HCT116 (cell line): ENCODE results near the gene PCLO. TPM values are rescaled to one million over a fixed set of nuclear protein-coding genes. Genes with fewer than 3 reads are reported as not detected.

Experiments used
- ATAC-seq: fragments of 200-7000 bp; cut with Tn5 transposase; 2 replicates; pipeline ENCODE4 v1.9.1; 2020; ENCODE audit warnings: mild to moderate bottlenecking, moderate library complexity
- BruUV-seq: library from RNA; stranded (reverse); fragments of 400-500 nt; replicated peaks from 2 replicates; lab custom pipeline; 2021; lab: Mats Ljungman, UMichigan
- CTCF ChIA-PET: fragments of 300-600 bp; sonication (Branson Sonifier 250); formaldehyde crosslinking; loops from one replicate; lab custom pipeline; 2021; ENCODE audit warnings: antibody characterized with exemption; lab: Charles Lee
- POLR2A ChIA-PET: fragments of 300-600, 350-600 bp; sonication (Branson Sonifier 250); formaldehyde crosslinking; loops from one replicate; lab custom pipeline; 2021; ENCODE audit warnings: antibody characterized with exemption; lab: Charles Lee
- RAD21 ChIA-PET, 2 experiments: fragments of 300-600 bp; sonication (Branson Sonifier 250); formaldehyde crosslinking; loops; one replicate each; lab custom pipeline; 2023; ENCODE audit warnings: low total read pairs in 2 of 2; ENCODE audit not compliant: uncharacterized antibody in 2 of 2, unreplicated experiment in 2 of 2, low non-redundant PET in 1 of 2; lab: Charles Lee
- DNase-seq: peaks from one replicate; pipeline ENCODE4 v3.0.0-alpha.2; 2010; ENCODE audit warnings: low read depth, low spot score
- H2AFZ ChIP-seq: fragments of 200-600 bp; shearing (Covaris generic), sonication (generic); 2 replicates; pipeline ENCODE4 v1.6.1; 2017; ENCODE audit warnings: low read depth, mixed run types, mixed read lengths, antibody characterized with exemption, low read length; ENCODE audit not compliant: poor library complexity, severe bottlenecking
- H3K27ac ChIP-seq: 2 replicates; pipeline ENCODE4 v1.5.1; 2012; ENCODE audit warnings: low read depth, low read length
- H3K27me3 ChIP-seq: fragments of 200-600 bp; sonication (generic); 2 replicates; pipeline ENCODE4 v1.6.1; 2016; ENCODE audit warnings: mixed run types, low read length, mixed read lengths; ENCODE audit not compliant: insufficient read depth
- H3K36me3 ChIP-seq, 2 experiments: fragments of 200-500 bp in 1 of 2; fragments of 200-600 bp in 1 of 2; sonication (Bioruptor generic) in 1 of 2; sonication (generic) in 1 of 2; 2 replicates each; pipeline versions ENCODE4 v1.5.1 to v1.6.1; 2014 to 2016; ENCODE audit warnings: low read length in 2 of 2, inconsistent platforms in 1 of 2, mixed read lengths in 1 of 2, mixed run types in 1 of 2; ENCODE audit not compliant: insufficient read depth in 2 of 2, control insufficient read depth in 1 of 2
- H3K4me1 ChIP-seq, 2 experiments: fragments of 200-600 bp in 1 of 2; sonication (generic) in 1 of 2; 2 replicates each; pipeline versions ENCODE4 v1.5.1 to v1.6.1; 2012 to 2017; ENCODE audit warnings: low read length in 2 of 2, inconsistent platforms in 1 of 2, mild to moderate bottlenecking in 1 of 2, mixed read lengths in 1 of 2, mixed run types in 1 of 2, moderate library complexity in 1 of 2; ENCODE audit not compliant: insufficient read depth in 2 of 2, control insufficient read depth in 1 of 2
- H3K4me2 ChIP-seq: fragments of 200-600 bp; sonication (generic); 2 replicates; pipeline ENCODE4 v1.6.1; 2017; ENCODE audit warnings: mixed run types, low read length, mixed read lengths
- H3K4me3 ChIP-seq, 2 experiments: fragments of 200-600 bp in 1 of 2; sonication (generic) in 1 of 2; replicated peaks in 1 of 2; 2 replicates each; pipeline ENCODE4 v1.5.1; 2011 to 2016; ENCODE audit warnings: low read length in 2 of 2, control low read depth in 1 of 2, low read depth in 1 of 2, mild to moderate bottlenecking in 1 of 2, mixed read lengths in 1 of 2, mixed run types in 1 of 2
- H3K79me2 ChIP-seq: fragments of 200-600 bp; sonication (generic); 2 replicates; pipeline ENCODE4 v1.6.1; 2017; ENCODE audit warnings: mild to moderate bottlenecking, mixed run types, low read length, moderate library complexity, mixed read lengths; ENCODE audit not compliant: insufficient read depth
- H3K9ac ChIP-seq: fragments of 200-600 bp; sonication (generic); 2 replicates; pipeline ENCODE4 v1.6.1; 2016; ENCODE audit warnings: low read length, mixed read lengths
- H3K9me2 ChIP-seq: fragments of 200-600 bp; sonication (generic), shearing (Covaris generic); 2 replicates; pipeline ENCODE4 v1.6.1; 2017; ENCODE audit warnings: mixed run types, mild to moderate bottlenecking, moderate library complexity; ENCODE audit not compliant: insufficient read depth
- H3K9me3 ChIP-seq, 2 experiments: fragments of 200-500 bp in 1 of 2; fragments of 200-600 bp in 1 of 2; sonication (Bioruptor generic) in 1 of 2; sonication (generic) in 1 of 2; 2 replicates each; pipeline ENCODE4 v1.6.1; 2014 to 2017; ENCODE audit warnings: low read length in 2 of 2, mixed read lengths in 2 of 2, inconsistent platforms in 1 of 2, low read depth in 1 of 2, mild to moderate bottlenecking in 1 of 2, mixed run types in 1 of 2, moderate library complexity in 1 of 2; ENCODE audit not compliant: control insufficient read depth in 1 of 2, insufficient read depth in 1 of 2
- H4K20me1 ChIP-seq: fragments of 200-600 bp; sonication (generic), shearing (Covaris generic); 2 replicates; pipeline ENCODE4 v1.6.1; 2017; ENCODE audit warnings: mixed run types, mild to moderate bottlenecking, moderate library complexity; ENCODE audit not compliant: insufficient read depth
- CBX3 ChIP-seq: IDR thresholded peaks from 2 replicates; pipeline ENCODE4 v1.6.1; 2012; ENCODE audit warnings: low read depth
- FOSL1 ChIP-seq: IDR thresholded peaks from 2 replicates; pipeline ENCODE4 v1.6.1; 2012; ENCODE audit warnings: low read depth
- TCF7L2 ChIP-seq: IDR thresholded peaks from 2 replicates; pipeline ENCODE4 v1.7.0; 2011; ENCODE audit warnings: borderline replicate concordance, inconsistent platforms; ENCODE audit not compliant: insufficient read depth, insufficient read length; ENCODE audit errors: extremely low read depth
- intact Hi-C: fragments of 100-400 bp; cut with micrococcal nuclease; formaldehyde crosslinking; loops from 2 replicates; pipeline ENCODE4 v1.10.0; 2022
- total RNA-seq: library from RNA; stranded (reverse); gene quantifications from one replicate; pipeline ENCODE4 v1.2.1, GENCODE V29; 2021; ENCODE audit not compliant: unreplicated experiment
- TF ChIP-seq, protein P1 (sequence below), 3 experiments: fragments of 200-600 bp in 1 of 3; sonication (generic) in 1 of 3; IDR thresholded peaks in 2 of 3; conservative IDR thresholded peaks in 1 of 3; 2 replicates each; pipeline ENCODE4 v1.5.1; 2012 to 2017; ENCODE audit warnings: low read depth in 2 of 3, low read length in 2 of 3, antibody characterized with exemption in 1 of 3, borderline replicate concordance in 1 of 3, control low read depth in 1 of 3, mild to moderate bottlenecking in 1 of 3, mixed read lengths in 1 of 3, mixed run types in 1 of 3, moderate library complexity in 1 of 3; ENCODE audit not compliant: insufficient read depth in 1 of 3

PCLO gene
- total RNA-seq, 1 experiment from 2014 or later: 2.4 TPM

DNA sequence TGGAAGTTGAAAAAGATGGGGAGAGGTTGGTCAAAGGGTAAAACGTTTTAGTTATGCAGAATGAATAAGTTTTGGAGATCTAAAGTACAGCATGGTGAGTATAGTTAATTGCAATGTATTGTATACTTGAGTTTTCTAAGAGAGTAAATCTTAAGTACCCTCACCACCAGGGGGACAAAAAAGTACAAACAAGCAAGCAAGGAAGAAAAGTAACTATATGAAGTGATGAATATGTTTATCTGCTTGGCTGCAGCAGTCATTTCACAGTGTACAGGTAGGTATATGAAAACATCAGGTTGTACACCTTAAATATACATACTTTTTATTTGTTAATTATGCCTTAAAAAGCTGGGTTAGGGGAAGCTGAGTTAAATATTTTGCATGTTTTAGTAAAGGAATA, 157.3 kb downstream of the PCLO start:
- ATAC-seq: no peak
- no peaks in the 10 kb centered on the region for H3K79me2 ChIP-seq
- H3K27ac ChIP-seq: no peak overlapping the region
- no peaks in the 10 kb centered on the region for H3K9me3 ChIP-seq
- H3K9ac ChIP-seq: no peak overlapping the region
- BruUV-seq: no TSS peak
- H3K9me2 ChIP-seq: no peaks in the 10 kb centered on the region
- H3K4me3 ChIP-seq: no peak overlapping the region
- RAD21 ChIA-PET: no interaction called here
- no peaks in the 10 kb centered on the region for H3K4me1 ChIP-seq
- no peak overlapping the region for H2AFZ ChIP-seq
- H3K4me2 ChIP-seq: no peak overlapping the region
- H4K20me1 ChIP-seq: no peaks in the 10 kb centered on the region
- intact Hi-C loops: no loop called here
- no peak for TF ChIP-seq TCF7L2
- TF ChIP-seq, protein P1, sequence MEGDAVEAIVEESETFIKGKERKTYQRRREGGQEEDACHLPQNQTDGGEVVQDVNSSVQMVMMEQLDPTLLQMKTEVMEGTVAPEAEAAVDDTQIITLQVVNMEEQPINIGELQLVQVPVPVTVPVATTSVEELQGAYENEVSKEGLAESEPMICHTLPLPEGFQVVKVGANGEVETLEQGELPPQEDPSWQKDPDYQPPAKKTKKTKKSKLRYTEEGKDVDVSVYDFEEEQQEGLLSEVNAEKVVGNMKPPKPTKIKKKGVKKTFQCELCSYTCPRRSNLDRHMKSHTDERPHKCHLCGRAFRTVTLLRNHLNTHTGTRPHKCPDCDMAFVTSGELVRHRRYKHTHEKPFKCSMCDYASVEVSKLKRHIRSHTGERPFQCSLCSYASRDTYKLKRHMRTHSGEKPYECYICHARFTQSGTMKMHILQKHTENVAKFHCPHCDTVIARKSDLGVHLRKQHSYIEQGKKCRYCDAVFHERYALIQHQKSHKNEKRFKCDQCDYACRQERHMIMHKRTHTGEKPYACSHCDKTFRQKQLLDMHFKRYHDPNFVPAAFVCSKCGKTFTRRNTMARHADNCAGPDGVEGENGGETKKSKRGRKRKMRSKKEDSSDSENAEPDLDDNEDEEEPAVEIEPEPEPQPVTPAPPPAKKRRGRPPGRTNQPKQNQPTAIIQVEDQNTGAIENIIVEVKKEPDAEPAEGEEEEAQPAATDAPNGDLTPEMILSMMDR (IDR thresholded peaks at IDR 0.05 in 2 of 3, conservative IDR thresholded peaks at IDR 0.05 in 1 of 3; ENCODE audit: borderline replicate concordance in 1 of 3, insufficient read depth in 1 of 3, low read depth in 2 of 3, low read length in 2 of 3): peak in 2 of 3 experiments; percentile 25 to 48; a peak in 3 of 6 replicates
- DNase-seq: peak; percentile 7
- H3K27me3 ChIP-seq: no peaks in the 10 kb centered on the region
- H3K36me3 ChIP-seq: no peaks in the 10 kb centered on the region
- CTCF ChIA-PET: interaction anchor here (0.9 kb wide), 1 partner anchor 67 kb away, joined by 3 read pairs; no protein-coding TSS in a partner anchor
- POLR2A ChIA-PET: no interaction called here

DNA sequence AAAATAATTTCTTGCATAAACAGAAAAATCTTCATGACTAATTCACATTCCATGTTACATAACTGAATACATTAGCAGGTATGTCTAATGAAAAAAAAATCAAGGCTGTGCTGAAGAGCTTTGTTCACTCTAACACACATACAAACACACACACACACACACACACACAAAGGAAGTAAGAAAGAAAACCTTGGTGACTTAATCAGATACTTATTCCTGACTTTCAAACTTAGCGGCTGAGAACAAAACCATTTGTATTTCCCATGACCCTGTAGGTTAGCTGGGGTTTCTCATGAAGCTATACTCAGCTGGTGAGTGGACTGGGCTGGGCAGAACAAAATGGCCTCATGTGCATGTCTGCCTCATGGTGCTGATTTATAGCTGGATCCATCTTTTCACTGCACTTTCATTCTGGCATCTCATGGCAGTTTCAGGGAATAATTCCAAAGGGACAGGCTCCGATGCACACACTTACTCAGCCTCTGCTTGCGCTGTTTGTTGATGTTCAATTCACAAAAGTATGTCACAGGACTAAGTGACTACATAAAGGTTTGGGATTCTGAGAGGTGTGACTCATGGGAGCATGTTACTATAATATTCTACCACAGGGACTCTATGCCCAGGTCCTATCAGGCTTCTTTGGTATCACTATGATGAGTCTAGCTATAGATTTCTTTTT, 161.2 kb downstream of the PCLO start:
- Histone ChIP-seq H3K4me1 (no peaks in the 10 kb centered on the region), H3K27ac (no peak overlapping the region), H3K9ac (no peak overlapping the region), H4K20me1 (no peaks in the 10 kb centered on the region), H3K27me3 (no peaks in the 10 kb centered on the region), H3K36me3 (no peaks in the 10 kb centered on the region), H3K79me2 (no peaks in the 10 kb centered on the region), H3K4me3 (no peak overlapping the region), H3K4me2 (no peak overlapping the region), H2AFZ (no peak overlapping the region), H3K9me3 (no peaks in the 10 kb centered on the region), H3K9me2 (no peaks in the 10 kb centered on the region)
- intact Hi-C loops: no loop called here
- ChIA-PET CTCF (no interaction called here), POLR2A (no interaction called here), RAD21 (no interaction called here)
- ATAC-seq: no peak
- no TSS peak for BruUV-seq
- no peak for TF ChIP-seq FOSL1
- no peak for TF ChIP-seq CBX3
- DNase-seq: no peak
